ENCODE data around the gene CLEC9A.

GRCh38 chr12:10021342-10021741 lies 9.1 kb upstream of the CLEC9A start:
- TF ChIP-seq CTCF (IDR thresholded peaks at IDR 0.05; ENCODE audit: extremely low read depth in 1 of 2, insufficient read depth in 1 of 2, low read depth in 1 of 2, low read length in 2 of 2), result no peak
- no peak for TF ChIP-seq POLR2AphosphoS5 (IDR thresholded peaks at IDR 0.05; ENCODE audit: insufficient read depth, low read depth, low read length)

All from endothelial cell of umbilical vein (primary cell).